ENCODE measurements around the gene NAMPT.
"Not testable (repeated sequence)": the region's sequence is repeated elsewhere in the genome, so short reads cannot be mapped to it uniquely, and the experiment has no call there.

Gene NAMPT

GRCh38 chr7:106304568-106304967 is 19.8 kb upstream of the NAMPT start:
- no peak for DNase-seq (ENCODE audit: low read depth in 2 of 2)

- not testable (repeated sequence) for DNase-seq (ENCODE audit: low read depth in 2 of 2)
These were observed 13.8 kb upstream of the NAMPT start for GRCh38 chr7:106298631-106299030.

GRCh38 chr7:106298155-106298554 is 13.4 kb upstream of the NAMPT start:
- not testable (repeated sequence) for DNase-seq (ENCODE audit: low read depth in 2 of 2)

GRCh38 chr7:106294334-106294733 is 9.6 kb upstream of the NAMPT start:
- no peak for DNase-seq (ENCODE audit: low read depth in 2 of 2)

- DNase-seq (ENCODE audit: low read depth in 2 of 2): no peak
These were observed 6.5 kb upstream of the NAMPT start for GRCh38 chr7:106291247-106291646.

GRCh38 chr7:106290319-106290718 is 5.5 kb upstream of the NAMPT start:
- no peak for DNase-seq (ENCODE audit: low read depth in 2 of 2)

- DNase-seq (ENCODE audit: low read depth in 2 of 2): no peak
These were observed 5.1 kb upstream of the NAMPT start for GRCh38 chr7:106289848-106290247.

GRCh38 chr7:106288263-106288662 is 3.5 kb upstream of the NAMPT start:
- no peak for DNase-seq (ENCODE audit: low read depth in 2 of 2)

GRCh38 chr7:106287786-106288185 is 3.0 kb upstream of the NAMPT start:
- DNase-seq (ENCODE audit: low read depth in 2 of 2): no peak

GRCh38 chr7:106285855-106286492 is 1.2 kb upstream of the NAMPT start:
- peak in 1 of 2 donors; percentile 2 for DNase-seq (ENCODE audit: low read depth in 2 of 2)

- peak; percentile 98 to 99 for DNase-seq (ENCODE audit: low read depth in 2 of 2)
These were observed 470 bp upstream of the NAMPT start for GRCh38 chr7:106285051-106285854.

GRCh38 chr7:106283831-106284713 is 711 bp downstream of the NAMPT start:
- peak; percentile 26 to 30 for DNase-seq (ENCODE audit: low read depth in 2 of 2)

GRCh38 chr7:106283501-106283830 is 1.3 kb downstream of the NAMPT start:
- DNase-seq (ENCODE audit: low read depth in 2 of 2): no peak

- DNase-seq (ENCODE audit: low read depth in 2 of 2): no peak
These were observed 1.9 kb downstream of the NAMPT start for GRCh38 chr7:106282852-106283251.

GRCh38 chr7:106282390-106282789 is 2.4 kb downstream of the NAMPT start:
- no peak for DNase-seq (ENCODE audit: low read depth in 2 of 2)

GRCh38 chr7:106281585-106282318 is 3.0 kb downstream of the NAMPT start:
- DNase-seq (ENCODE audit: low read depth in 2 of 2): no peak

GRCh38 chr7:106281127-106281526 is 3.7 kb downstream of the NAMPT start:
- no peak for DNase-seq (ENCODE audit: low read depth in 2 of 2)

GRCh38 chr7:106279425-106280197 is 5.2 kb downstream of the NAMPT start:
- no peak for DNase-seq (ENCODE audit: low read depth in 2 of 2)

GRCh38 chr7:106278695-106279094 is 6.1 kb downstream of the NAMPT start:
- no peak for DNase-seq (ENCODE audit: low read depth in 2 of 2)

GRCh38 chr7:106277976-106278375 is 6.8 kb downstream of the NAMPT start:
- no peak for DNase-seq (ENCODE audit: low read depth in 2 of 2)

- DNase-seq (ENCODE audit: low read depth in 2 of 2): no peak
These were observed 8.3 kb downstream of the NAMPT start for GRCh38 chr7:106276513-106276912.

Data from activated CD8-positive, alpha-beta memory T cell treated with anti-CD3 and anti-CD28 coated beads for 4 hours (primary cell).